Adrenal gland (tissue), 12 donors: ENCODE results near the gene KLHL12. TPM values are rescaled to one million over a fixed set of nuclear protein-coding genes. Genes with fewer than 3 reads are reported as not detected.

Source experiments
- DNase-seq, 7 donors: peaks; one replicate each; pipeline ENCODE4 v3.0.0-alpha.2; 2019 to 2020
- H3K27ac ChIP-seq, 5 donors: fragments of 200-600 bp; sonication (generic) in 4 of 5; 1 replicate in 3 of 5; 2 replicates in 2 of 5; pipeline versions ENCODE4 v1.5.1 to v1.8.0; 2016 to 2020; ENCODE audit warnings: mild to moderate bottlenecking in 1 of 5
- H3K27me3 ChIP-seq: fragments of 200-600 bp; 2 replicates; pipeline ENCODE4 v1.8.0; 2021
- H3K36me3 ChIP-seq, 2 donors: fragments of 200-600 bp; replicated peaks in 1 of 2; 1 replicate in 1 of 2; 2 replicates in 1 of 2; pipeline versions ENCODE4 v1.5.1 to v1.8.0; 2018 to 2022
- H3K4me1 ChIP-seq, 2 donors: fragments of 200-600 bp; replicated peaks in 1 of 2; 1 replicate in 1 of 2; 2 replicates in 1 of 2; pipeline versions ENCODE4 v1.5.1 to v1.8.0; 2018 to 2021
- H3K4me3 ChIP-seq, 4 donors: fragments of 200-600 bp; sonication (generic) in 3 of 4; one replicate each; pipeline ENCODE4 v1.5.1; 2016 to 2018
- H3K9me3 ChIP-seq, 3 donors: fragments of 200-600 bp; sonication (generic) in 1 of 3; replicated peaks in 1 of 3; 1 replicate in 2 of 3; 2 replicates in 1 of 3; pipeline versions ENCODE4 v1.5.1 to v1.8.0; 2016 to 2021
- CTCF ChIP-seq, 6 experiments: fragments of 450-650 bp in 4 of 6; fragments of 200-600 bp in 2 of 6; sonication (generic) in 1 of 6; IDR thresholded peaks; 1 replicate in 5 of 6; 2 replicates in 1 of 6; pipeline versions ENCODE4 v1.5.1 to v1.8.0; 2016 to 2021; ENCODE audit warnings: antibody characterized with exemption in 6 of 6, mild to moderate bottlenecking in 2 of 6, moderate library complexity in 1 of 6
- POLR2A ChIP-seq, 2 donors: fragments of 450-650 bp; IDR thresholded peaks; one replicate each; pipeline ENCODE4 v1.6.1; 2017; ENCODE audit warnings: antibody characterized with exemption in 2 of 2, mild to moderate bottlenecking in 2 of 2, moderate library complexity in 1 of 2
- WGBS, 4 donors: extraction: QIAGEN DNeasy Blood & Tissue Kit in 2 of 4; methylation state at CpG; one replicate each; pipeline versions ENCODE4 v1.1.5 to v1.1.7; 2013 to 2017; 5-methylcytosine and 5-hydroxymethylcytosine counted together
- intact Hi-C, 2 donors: fragments of 100-400 bp; cut with DNase I; formaldehyde crosslinking; loops; one replicate each; pipeline versions ENCODE4 v1.14.1 to v1.15.0; 2022 to 2023
- polyA plus RNA-seq, 3 donors: library from polyadenylated mRNA; stranded (reverse); fragments of 200-250 nt in 2 of 3; fragments of 350-450 nt in 1 of 3; fragmentation: Illumina TruSeq in 1 of 3; extraction: RNeasy Lipid Tissue Mini Kit (QIAGEN cat#74804) in 1 of 3; gene quantifications; one replicate each; pipeline ENCODE4 v1.2.3, GENCODE V29; 2013 to 2014
- total RNA-seq, 9 donors: library from RNA; depleted of rRNA in 4 of 9; stranded (reverse); fragments of >200 nt in 4 of 9; fragments of 120-200 nt in 1 of 9; fragmentation: NEBNext Ultra II Directional in 1 of 9; extraction: Animal tissue kit (Norgen Biotek cat#: 25700) in 1 of 9; gene quantifications; one replicate each; pipeline versions ENCODE4 v1.1.0 to v1.2.4, GENCODE V29; 2013 to 2023
- donor health status: healthy with polysubstance abuse.
- donor health status: Bipolar disorder and iron deficiency.
- donor health status: DM: yes; HTN: yes; CAD: no.
- donor health status: DM: no; HTN: no; CAD: no.
- donor health status: DM: no; HTN: no; CAD: no.
- donor health status: DM: yes; HTN: yes; CAD: no.

Gene KLHL12
- total and polyA plus RNA-seq, 12 donors: 12.2 to 41.9 (median 26.7) TPM

GRCh38 chr1:202959276-202959620 is 32.2 kb upstream of the KLHL12 start:
- TF ChIP-seq CTCF (IDR thresholded peaks at IDR 0.05): no peak
- peak in 1 of 2 donors; percentile 56 for TF ChIP-seq POLR2A (IDR thresholded peaks at IDR 0.05)
- WGBS, 4 donors: 38 to 73% (median 41%) methylated on average over 1 of the region's 1 CpG
- Histone ChIP-seq H3K36me3 (peaks cover 0 to 24% of the 10 kb centered on the region in 2 donors), H3K4me3 (no peak overlapping the region), H3K27ac (peak overlapping the region in 4 of 5 donors; percentile 77 to 97 (median 95)), H3K4me1 (peaks cover 15 to 45% of the 10 kb centered on the region in 2 donors), H3K27me3 (no peaks in the 10 kb centered on the region), H3K9me3 (no peaks in the 10 kb centered on the region)
- intact Hi-C loops: no loop called here
- peak in 5 of 7 donors; percentile 29 to 52 (median 37) for DNase-seq

GRCh38 chr1:202958544-202959275 is 31.7 kb upstream of the KLHL12 start:
- Histone ChIP-seq H3K27me3 (no peaks in the 10 kb centered on the region), H3K9me3 (no peaks in the 10 kb centered on the region), H3K36me3 (peaks cover 0 to 18% of the 10 kb centered on the region in 2 donors), H3K27ac (peak overlapping the region in 4 of 5 donors; percentile 77 to 97 (median 95)), H3K4me3 (peak overlapping the region in 2 of 4 donors; percentile 94 to 97), H3K4me1 (peaks cover 15 to 49% of the 10 kb centered on the region in 2 donors)
- DNase-seq: peak in 3 of 7 donors; percentile 13 to 25 (median 16)
- 1 to 5% (median 2%) methylated on average over 10 of the region's 10 CpGs for WGBS, 4 donors
- TF ChIP-seq POLR2A (IDR thresholded peaks at IDR 0.05) (no peak), CTCF (IDR thresholded peaks at IDR 0.05) (no peak)
- intact Hi-C loops: no loop called here

GRCh38 chr1:202957733-202958543 is 30.9 kb upstream of the KLHL12 start, which contains the start of gene ADIPOR1:
ADIPOR1 (minus strand) TSS chr1:202958312; CDS start chr1:202951070, 7,242 bp downstream.
- peaks cover 15 to 56% of the 10 kb centered on the region in 2 donors for H3K4me1 ChIP-seq
- intact Hi-C loops: no loop called here
- no peaks in the 10 kb centered on the region for H3K9me3 ChIP-seq
- H3K27me3 ChIP-seq: no peaks in the 10 kb centered on the region
- TF ChIP-seq POLR2A (IDR thresholded peaks at IDR 0.05) (peak; percentile 87 to 90), CTCF (IDR thresholded peaks at IDR 0.05) (peak in 3 of 6 experiments; percentile 16 to 37 (median 25))
- peak within 1 kb of the TSS; percentile 49 to 97 (median 94) for H3K27ac ChIP-seq
- H3K36me3 ChIP-seq: peaks cover 0 to 17% of the 10 kb centered on the region in 2 donors
- WGBS, 4 donors: 0 to 1% (median 0%) methylated on average over 3 to 86 of the region's 86 CpGs
- peak; percentile 89 to 95 (median 92) for DNase-seq
- peak within 1 kb of the TSS; percentile 66 to 98 (median 96) for H3K4me3 ChIP-seq

- peaks cover 15 to 66% of the 10 kb centered on the region in 2 donors for H3K4me1 ChIP-seq
- intact Hi-C loops: no loop called here
- TF ChIP-seq POLR2A (IDR thresholded peaks at IDR 0.05): no peak
- no peak for TF ChIP-seq CTCF (IDR thresholded peaks at IDR 0.05)
- H3K27me3 ChIP-seq: no peaks in the 10 kb centered on the region
- peak overlapping the region in 2 of 4 donors; percentile 94 to 97 for H3K4me3 ChIP-seq
- peaks cover 0 to 8% of the 10 kb centered on the region in 2 donors for H3K36me3 ChIP-seq
- H3K9me3 ChIP-seq: no peaks in the 10 kb centered on the region
- DNase-seq: no peak
- H3K27ac ChIP-seq: peak overlapping the region in 2 of 5 donors; percentile 94 to 97
- 60 to 72% (median 62%) methylated on average over 6 of the region's 6 CpGs for WGBS, 4 donors
Measured at GRCh38 chr1:202956969-202957368, 29.9 kb upstream of the KLHL12 start.
